Mucosa of descending colon (tissue), 3 donors: ENCODE results near the gene EDARADD. TPM values are rescaled to one million over a fixed set of nuclear protein-coding genes. Genes with fewer than 3 reads are reported as not detected.
"Not testable (repeated sequence)": the region's sequence is repeated elsewhere in the genome, so short reads cannot be mapped to it uniquely, and the experiment has no call there.

ENCODE experiments used
- ATAC-seq: fragments of 200-7000 bp; cut with Tn5 transposase; one replicate; pipeline ENCODE4 v1.9.1; 2020; ENCODE audit warnings: mild to moderate bottlenecking, moderate library complexity
- DNase-seq, 3 donors: peaks; one replicate each; pipeline ENCODE4 v3.0.0-alpha.2; 2020
- H3K36me3 ChIP-seq: fragments of 200-600 bp; one replicate; pipeline ENCODE4 v1.8.0; 2021; ENCODE audit warnings: low read depth, mild to moderate bottlenecking
- H3K4me1 ChIP-seq: fragments of 200-600 bp; one replicate; pipeline ENCODE4 v1.8.0; 2021; ENCODE audit warnings: low read depth, mild to moderate bottlenecking
- H3K4me3 ChIP-seq: fragments of 200-600 bp; one replicate; pipeline ENCODE4 v1.8.0; 2021; ENCODE audit warnings: mild to moderate bottlenecking
- H3K9me3 ChIP-seq: fragments of 200-600 bp; one replicate; pipeline ENCODE4 v1.8.0; 2021; ENCODE audit warnings: mild to moderate bottlenecking
- intact Hi-C, 2 donors: fragments of 100-400 bp; cut with DNase I in 1 of 2; cut with micrococcal nuclease in 1 of 2; formaldehyde crosslinking; loops; one replicate each; pipeline versions ENCODE4 v1.11.0 to v1.11.1; 2022; cut with DNase I, micrococcal nuclease
- long read RNA-seq, 2 donors: library from polyadenylated mRNA; unstranded; transcript quantifications; one replicate each; pipeline ENCODE4 v2.0.0, GENCODE V29; 2019 to 2021
- total RNA-seq, 3 donors: library from RNA; stranded (reverse); fragmentation: NEBNext Ultra II Directional in 2 of 3; extraction: Animal tissue kit (Norgen Biotek cat#: 25700) in 2 of 3; gene quantifications; one replicate each; pipeline versions ENCODE4 v1.2.1 to v1.2.4, GENCODE V29; 2021 to 2023
- TF ChIP-seq, protein P1 (sequence below): fragments of 200-600 bp; IDR thresholded peaks from one replicate; pipeline ENCODE4 v1.8.0; 2022; ENCODE audit warnings: antibody characterized with exemption, mild to moderate bottlenecking
- donor health status: DM: no; HTN: no; CAD: no; lungs with moderate emphysema.
- donor health status: DM: no; HTN: no; CAD: no.
- donor health status: DM: no; HTN: yes; CAD: no.

The EDARADD gene
- under 1 TPM in 2 of 3 donors, not detected in 1; 0.16 to 0.48 TPM for total RNA-seq
- long read RNA-seq, donor 1, partial matches to known transcripts, result 0 of 1 reads
- long read RNA-seq, donor 1, other reads (novel, unspliced or antisense), result 1 of 1 reads
- long read RNA-seq, donor 2, result 0 reads

DNA sequence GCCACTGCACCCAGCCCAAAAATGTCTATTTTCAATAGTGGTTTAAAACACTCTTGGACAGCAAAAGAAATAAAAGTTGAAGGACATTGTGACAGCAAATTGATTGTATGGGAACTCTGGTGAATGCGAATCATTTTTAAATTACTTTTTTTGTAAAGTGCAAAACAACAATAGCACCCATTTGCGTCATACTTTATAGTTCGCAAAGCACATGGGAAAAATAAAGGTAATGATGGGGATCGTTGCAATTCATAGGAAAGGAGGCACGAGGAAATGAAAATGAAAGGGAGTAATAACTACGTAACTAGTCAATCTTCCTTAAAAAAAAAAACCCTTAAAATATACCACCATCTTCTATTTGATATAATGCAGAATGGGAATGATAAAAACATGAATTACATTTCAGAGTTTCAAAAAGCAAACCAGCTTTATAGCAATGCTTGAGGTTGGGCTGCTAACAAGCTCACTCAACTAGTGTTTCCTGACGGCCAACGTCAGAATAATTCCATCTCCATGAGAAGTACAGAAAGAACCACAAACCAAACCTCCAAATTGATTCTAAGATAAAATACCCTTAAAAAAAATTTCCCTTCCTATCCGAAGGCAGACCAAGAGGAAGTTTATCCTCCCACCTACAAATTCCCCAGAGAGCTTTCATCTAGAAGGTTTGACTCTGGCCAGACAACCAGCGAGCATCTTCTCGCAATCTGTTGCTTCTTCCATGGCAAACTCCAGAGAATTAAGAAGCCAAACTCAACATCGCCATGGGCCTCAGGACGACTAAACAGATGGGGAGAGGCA is at the start of gene EDARADD:
Gene EDARADD (plus strand): TSS at position 606 of the 801 bp plus-strand sequence. CDS start 159 bp downstream, at position 765.
- H3K4me1 ChIP-seq, result peaks cover 8% of the 10 kb centered on the region
- TF ChIP-seq, protein P1, sequence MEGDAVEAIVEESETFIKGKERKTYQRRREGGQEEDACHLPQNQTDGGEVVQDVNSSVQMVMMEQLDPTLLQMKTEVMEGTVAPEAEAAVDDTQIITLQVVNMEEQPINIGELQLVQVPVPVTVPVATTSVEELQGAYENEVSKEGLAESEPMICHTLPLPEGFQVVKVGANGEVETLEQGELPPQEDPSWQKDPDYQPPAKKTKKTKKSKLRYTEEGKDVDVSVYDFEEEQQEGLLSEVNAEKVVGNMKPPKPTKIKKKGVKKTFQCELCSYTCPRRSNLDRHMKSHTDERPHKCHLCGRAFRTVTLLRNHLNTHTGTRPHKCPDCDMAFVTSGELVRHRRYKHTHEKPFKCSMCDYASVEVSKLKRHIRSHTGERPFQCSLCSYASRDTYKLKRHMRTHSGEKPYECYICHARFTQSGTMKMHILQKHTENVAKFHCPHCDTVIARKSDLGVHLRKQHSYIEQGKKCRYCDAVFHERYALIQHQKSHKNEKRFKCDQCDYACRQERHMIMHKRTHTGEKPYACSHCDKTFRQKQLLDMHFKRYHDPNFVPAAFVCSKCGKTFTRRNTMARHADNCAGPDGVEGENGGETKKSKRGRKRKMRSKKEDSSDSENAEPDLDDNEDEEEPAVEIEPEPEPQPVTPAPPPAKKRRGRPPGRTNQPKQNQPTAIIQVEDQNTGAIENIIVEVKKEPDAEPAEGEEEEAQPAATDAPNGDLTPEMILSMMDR, result no peak
- DNase-seq (no peak), ATAC-seq (no peak)
- intact Hi-C loops, result no loop called here
- H3K9me3 ChIP-seq, result no peaks in the 10 kb centered on the region
- no peak within 1 kb of the TSS for H3K4me3 ChIP-seq
- no peaks in the 10 kb centered on the region for H3K36me3 ChIP-seq

DNA sequence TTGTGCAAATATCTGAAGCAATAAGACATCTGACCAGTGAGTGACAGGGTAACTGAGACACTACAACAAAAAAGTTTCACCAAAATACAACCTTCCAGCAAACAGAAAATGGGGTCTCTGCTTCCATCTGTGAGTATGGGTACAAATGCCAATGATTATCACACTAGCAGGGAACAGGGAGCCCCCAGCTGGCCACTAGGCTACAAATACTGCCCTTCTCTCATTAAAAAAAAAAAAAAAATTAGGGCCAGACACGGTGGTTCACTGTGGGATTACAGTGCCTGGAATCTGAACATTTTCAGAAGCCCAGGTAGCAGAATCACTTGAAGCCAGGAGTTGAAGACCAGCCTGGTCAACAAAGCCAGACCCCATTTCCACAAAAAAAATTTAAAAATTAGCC is 48.4 kb upstream of the EDARADD start:
- TF ChIP-seq, protein P1, result no peak
- intact Hi-C loops, result no loop called here
- no peak for DNase-seq
- ATAC-seq, result no peak
- Histone ChIP-seq H3K4me1 (no peaks in the 10 kb centered on the region), H3K36me3 (no peaks in the 10 kb centered on the region), H3K9me3 (no peaks in the 10 kb centered on the region), H3K4me3 (no peak overlapping the region)

DNA sequence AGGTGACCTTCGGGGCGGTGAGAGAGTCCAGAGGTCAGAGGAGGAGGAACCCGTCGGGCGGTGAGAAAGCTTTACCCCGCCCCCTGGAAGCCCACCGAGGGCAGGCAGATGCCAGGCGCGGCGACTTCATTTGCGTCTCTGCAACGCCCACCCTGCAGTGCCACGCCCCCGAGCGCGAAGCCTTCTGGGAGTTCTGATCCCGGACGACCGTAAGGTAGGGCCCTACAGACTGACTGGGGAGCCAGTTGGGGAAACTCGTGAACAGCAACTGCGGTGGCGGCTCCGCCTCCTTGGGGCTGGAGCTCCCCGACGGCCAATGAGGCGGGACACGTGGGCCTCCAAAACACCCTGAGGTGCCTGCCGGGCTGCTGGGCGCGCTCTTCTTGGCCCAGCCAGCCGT is 46.0 kb upstream of the EDARADD start:
- H3K4me1 ChIP-seq, result no peaks in the 10 kb centered on the region
- no peak for ATAC-seq
- H3K4me3 ChIP-seq, result no peak overlapping the region
- intact Hi-C loops, result no loop called here
- H3K36me3 ChIP-seq, result no peaks in the 10 kb centered on the region
- no peak for DNase-seq
- TF ChIP-seq, protein P1, result no peak
- H3K9me3 ChIP-seq, result no peaks in the 10 kb centered on the region

DNA sequence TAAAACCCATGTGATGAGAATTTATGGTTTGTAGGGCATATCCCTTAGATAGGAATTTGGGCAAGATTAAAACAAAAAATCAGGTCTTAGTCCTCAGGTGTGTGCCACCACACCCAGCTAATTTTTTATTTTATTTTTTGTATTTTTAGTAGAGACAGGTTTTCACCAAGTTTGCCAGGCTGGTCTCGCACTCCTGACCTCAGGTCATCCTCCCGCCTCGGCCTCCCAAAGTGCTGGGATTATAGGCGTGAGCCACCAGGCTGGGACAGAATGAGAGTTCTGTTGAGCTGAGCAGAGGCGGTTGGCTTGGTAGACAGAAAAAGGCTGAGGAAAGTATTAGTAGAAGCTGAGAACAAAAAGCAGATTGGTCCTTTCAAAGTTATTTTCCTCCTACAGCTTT is 43.8 kb upstream of the EDARADD start:
- ATAC-seq (no peak), DNase-seq (no peak)
- no peaks in the 10 kb centered on the region for H3K36me3 ChIP-seq
- no peak overlapping the region for H3K4me3 ChIP-seq
- TF ChIP-seq, protein P1, result no peak
- H3K9me3 ChIP-seq, result no peaks in the 10 kb centered on the region
- no peaks in the 10 kb centered on the region for H3K4me1 ChIP-seq
- intact Hi-C loops, result no loop called here

DNA sequence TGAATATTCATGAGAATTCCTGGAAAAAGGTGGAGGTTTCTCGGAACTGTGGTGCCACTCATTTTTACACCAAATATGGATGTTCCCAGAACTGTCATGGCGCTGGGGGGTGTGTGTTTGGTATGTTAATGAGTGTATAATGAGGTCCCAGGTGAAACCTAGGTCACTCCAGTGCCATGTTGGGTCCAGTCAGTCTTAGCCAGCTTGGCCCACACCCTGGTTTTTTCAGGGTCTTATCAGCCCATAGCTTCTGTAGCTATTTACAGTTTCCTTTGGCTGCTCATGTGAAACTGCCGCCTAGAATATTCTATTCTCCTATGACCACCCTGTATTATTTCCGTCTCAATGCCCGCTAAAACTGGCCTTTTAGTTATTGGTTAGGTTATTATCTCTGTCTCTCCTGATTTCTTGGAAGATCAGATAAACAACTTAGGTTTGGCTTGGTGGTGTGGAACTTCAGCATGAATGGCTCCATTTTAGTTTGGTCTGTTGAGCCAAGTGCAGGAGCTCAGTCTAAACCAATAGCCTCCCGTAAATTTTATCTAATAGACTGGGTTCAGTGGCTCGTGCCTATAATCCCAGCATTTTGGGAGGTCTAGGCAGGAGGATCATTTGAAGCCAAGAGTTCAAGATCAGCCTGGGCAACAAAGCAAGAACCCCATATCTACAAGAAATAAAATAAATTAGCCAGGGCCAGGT is 42.1 kb upstream of the EDARADD start:
- intact Hi-C loops, result no loop called here
- no peak for DNase-seq
- TF ChIP-seq, protein P1, result no peak
- Histone ChIP-seq H3K4me1 (no peaks in the 10 kb centered on the region), H3K36me3 (no peaks in the 10 kb centered on the region), H3K9me3 (no peaks in the 10 kb centered on the region), H3K4me3 (no peak overlapping the region)
- no peak for ATAC-seq

DNA sequence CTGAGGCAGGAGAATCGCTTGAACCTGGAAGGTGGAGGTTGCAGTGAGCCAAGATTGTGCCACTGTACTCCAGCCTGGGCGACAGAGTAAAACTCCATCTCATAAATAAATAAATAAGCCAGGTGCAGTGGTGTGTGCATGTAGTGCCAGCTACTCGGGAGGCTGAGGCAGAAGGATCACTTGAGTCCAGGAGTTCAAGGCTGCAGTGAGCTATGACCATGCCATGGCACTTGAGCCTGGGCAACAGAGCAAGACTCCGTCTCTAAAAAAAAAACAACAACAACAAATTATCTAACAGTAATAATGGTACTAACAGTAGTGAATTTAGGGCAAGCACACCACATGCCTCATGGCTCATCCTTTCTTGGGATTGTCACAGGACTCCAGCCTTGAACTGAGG is 41.3 kb upstream of the EDARADD start:
- not testable (repeated sequence) for H3K9me3 ChIP-seq, H3K36me3 ChIP-seq

More for the DNA sequence above, 41.3 kb upstream of the EDARADD start:
- H3K4me3 ChIP-seq, DNase-seq, intact Hi-C loops, H3K4me1 ChIP-seq, ATAC-seq: not testable (repeated sequence)
